A549 (cell line): Measurements from ENCODE around the gene DIPK1B.

Source experiments
- BHLHE40 ChIP-seq: IDR thresholded peaks from 2 replicates; pipeline ENCODE4 v1.6.1; 2012; ENCODE audit warnings: low read depth, low read length, inconsistent platforms
- CTCF ChIP-seq: fragments of >200 bp; sonication (Bioruptor Twin); formaldehyde crosslinking; IDR thresholded peaks from 3 replicates; pipeline ENCODE4 v1.5.1; 2016
- GATA3 ChIP-seq: IDR thresholded peaks from 2 replicates; pipeline ENCODE4 v1.6.1; 2012; ENCODE audit warnings: borderline replicate concordance
- MAZ ChIP-seq: fragments of 150-350 bp; IDR thresholded peaks from 2 replicates; pipeline ENCODE4 v1.6.1; 2014; ENCODE audit warnings: antibody characterized with exemption, low read depth, low read length, borderline replicate concordance
- MYC ChIP-seq: IDR thresholded peaks from 2 replicates; pipeline ENCODE4 v1.6.1; 2012; ENCODE audit warnings: mild to moderate bottlenecking, inconsistent platforms, low read length, improper control_type of control experiment, borderline replicate concordance
- POLR2A ChIP-seq: IDR thresholded peaks from 2 replicates; pipeline ENCODE4 v1.6.1; 2012; ENCODE audit warnings: mild to moderate bottlenecking, low read length
- POLR2AphosphoS2 ChIP-seq: conservative IDR thresholded peaks from 2 replicates; pipeline ENCODE4 v1.6.1; 2012; ENCODE audit warnings: low read length, improper control_type of control experiment, inconsistent platforms
- RARB ChIP-seq: fragments of 250-450 bp; sonication (Bioruptor Pico); IDR thresholded peaks from 2 replicates; pipeline ENCODE4 v1.8.0; 2021; ENCODE audit warnings: mild to moderate bottlenecking, moderate library complexity
- REST ChIP-seq: fragments of 200-600 bp; sonication (generic); IDR thresholded peaks from 2 replicates; pipeline ENCODE4 v1.6.1; 2016; ENCODE audit warnings: antibody characterized with exemption, mild to moderate bottlenecking, moderate library complexity

- TF ChIP-seq RARB (CRISPR knock-in tag) (no peak), POLR2AphosphoS2 (no peak), REST (no peak), BHLHE40 (no peak), POLR2A (no peak), GATA3 (no peak), CTCF (no peak), MYC (no peak), MAZ (no peak)
These were observed 27.6 kb upstream of the DIPK1B start for GRCh38 chr9:136684799-136685198.
